Measurements from ENCODE around the gene CEBPZ.

- no peak for TF ChIP-seq CTCF (IDR thresholded peaks at IDR 0.05)
- TF ChIP-seq EZH2 (IDR thresholded peaks at IDR 0.05; ENCODE audit: borderline replicate concordance, insufficient read depth, low read depth, low read length, poor library complexity, severe bottlenecking), result no peak
These were observed 34.8 kb downstream of the CEBPZ start, which contains the start of gene CEBPZOS for GRCh38 chr2:37196320-37197195.
